HepG2 (cell line): Measurements from ENCODE around the gene DTHD1. TPM values are rescaled to one million over a fixed set of nuclear protein-coding genes. Genes with fewer than 3 reads are reported as not detected.

Experiments used
- ARHGAP35 ChIP-seq: sonication (generic); formaldehyde crosslinking; IDR thresholded peaks from 2 replicates; pipeline ENCODE4 v1.9.0; 2022; ENCODE audit warnings: mild to moderate bottlenecking, inconsistent platforms, moderate library complexity, missing genetic modification reagents, borderline replicate concordance
- CTCF ChIP-seq: sonication (generic); formaldehyde crosslinking; IDR thresholded peaks from 2 replicates; pipeline ENCODE4 v1.5.0; 2020; ENCODE audit warnings: mild to moderate bottlenecking, missing genetic modification reagents, moderate library complexity
- HDAC2 ChIP-seq: sonication (generic); formaldehyde crosslinking; IDR thresholded peaks from 2 replicates; pipeline ENCODE4 v1.4.0; 2020; ENCODE audit warnings: missing genetic modification reagents
- HHEX ChIP-seq: IDR thresholded peaks from 2 replicates; pipeline ENCODE4 v1.6.1; 2016; ENCODE audit warnings: control low read depth
- HIVEP1 ChIP-seq: sonication (generic); formaldehyde crosslinking; IDR thresholded peaks from 2 replicates; pipeline ENCODE4 v1.4.0; 2020; ENCODE audit warnings: mild to moderate bottlenecking, missing genetic modification reagents
- HOXA7 ChIP-seq: sonication (generic); formaldehyde crosslinking; IDR thresholded peaks from 2 replicates; pipeline ENCODE4 v1.8.1; 2022; ENCODE audit warnings: mild to moderate bottlenecking, missing genetic modification reagents, moderate library complexity
- MAFF ChIP-seq: IDR thresholded peaks from 2 replicates; pipeline ENCODE4 v1.6.1; 2011; ENCODE audit warnings: low read depth, low read length, improper control_type of control experiment
- PBX3 ChIP-seq: sonication (generic); formaldehyde crosslinking; IDR thresholded peaks from 2 replicates; pipeline ENCODE4 v1.8.1; 2023; ENCODE audit warnings: missing genetic modification reagents, inconsistent platforms, borderline replicate concordance
- PLRG1 ChIP-seq: fragments of 450-650 bp; conservative IDR thresholded peaks from 2 replicates; pipeline ENCODE4 v1.6.1; 2016
- SMARCC2 ChIP-seq: fragments of 450-650 bp; IDR thresholded peaks from 2 replicates; pipeline ENCODE4 v1.6.1; 2017; ENCODE audit warnings: antibody characterized with exemption, mild to moderate bottlenecking
- SOX5 ChIP-seq: IDR thresholded peaks from 2 replicates; pipeline ENCODE4 v1.6.1; 2016; ENCODE audit warnings: borderline replicate concordance
- SP4 ChIP-seq: sonication (generic); formaldehyde crosslinking; IDR thresholded peaks from 2 replicates; pipeline ENCODE4 v1.8.1; 2023; ENCODE audit warnings: mild to moderate bottlenecking, missing genetic modification reagents
- TRAFD1 ChIP-seq: sonication (generic); formaldehyde crosslinking; IDR thresholded peaks from 2 replicates; pipeline ENCODE4 v1.5.1; 2020; ENCODE audit warnings: missing genetic modification reagents, mild to moderate bottlenecking, borderline replicate concordance
- ZKSCAN8 ChIP-seq: IDR thresholded peaks from 2 replicates; pipeline ENCODE4 v1.6.1; 2016; ENCODE audit warnings: borderline replicate concordance, missing genetic modification reagents, missing compliant biosample characterization
- ZNF317 ChIP-seq: sonication (generic); formaldehyde crosslinking; IDR thresholded peaks from 2 replicates; pipeline ENCODE4 v1.5.0; 2020; ENCODE audit warnings: mild to moderate bottlenecking, missing genetic modification reagents
- ZNF350 ChIP-seq: sonication (generic); formaldehyde crosslinking; IDR thresholded peaks from 2 replicates; pipeline ENCODE4 v1.4.0; 2020; ENCODE audit warnings: mild to moderate bottlenecking, low read depth, missing genetic modification reagents, borderline replicate concordance
- polyA plus RNA-seq, 8 experiments: library from polyadenylated mRNA; depleted of rRNA in 3 of 8; stranded (reverse) in 7 of 8; unstranded in 1 of 8; fragments of >200 nt; fragmentation: Illumina TruSeq in 4 of 8; extraction: Trizol in 4 of 8; gene quantifications; 2 replicates each; pipeline versions ENCODE4 v1.2.1 to v1.2.3, GENCODE V29; 2011 to 2016; ENCODE audit warnings: low read depth in 4 of 8, missing spikeins in 1 of 8, mixed read lengths in 1 of 8; ENCODE audit not compliant: insufficient read depth in 1 of 8
- total RNA-seq, 5 experiments: library from RNA; depleted of rRNA; stranded (reverse); fragments of >200 nt; fragmentation: Illumina TruSeq; extraction: Trizol; gene quantifications; 2 replicates each; pipeline ENCODE4 v1.2.3, GENCODE V29; 2016; ENCODE audit warnings: low read depth in 1 of 5
- TF ChIP-seq, protein P1 (sequence below): sonication (generic); formaldehyde crosslinking; IDR thresholded peaks from 2 replicates; pipeline ENCODE4 v1.5.1; 2020; ENCODE audit warnings: missing genetic modification reagents, mild to moderate bottlenecking, borderline replicate concordance
- TF ChIP-seq, protein P2 (sequence below): sonication (generic); formaldehyde crosslinking; IDR thresholded peaks from 2 replicates; pipeline ENCODE4 v1.4.0; 2020; ENCODE audit warnings: missing genetic modification reagents
- TF ChIP-seq, protein P3 (sequence below): sonication (generic); formaldehyde crosslinking; conservative IDR thresholded peaks from 2 replicates; pipeline ENCODE4 v1.8.0; 2022; ENCODE audit warnings: missing genetic modification reagents

The DTHD1 gene
- total and polyA plus RNA-seq, 2 of the 13 experiments (the other 11 are each of a cell fraction or from before 2014, with no cell fraction given) = not detected

GRCh38 chr4:36244257-36245082 is 36.9 kb upstream of the DTHD1 start, which contains the start of gene ARAP2 (continued):
- TF ChIP-seq, protein P1, sequence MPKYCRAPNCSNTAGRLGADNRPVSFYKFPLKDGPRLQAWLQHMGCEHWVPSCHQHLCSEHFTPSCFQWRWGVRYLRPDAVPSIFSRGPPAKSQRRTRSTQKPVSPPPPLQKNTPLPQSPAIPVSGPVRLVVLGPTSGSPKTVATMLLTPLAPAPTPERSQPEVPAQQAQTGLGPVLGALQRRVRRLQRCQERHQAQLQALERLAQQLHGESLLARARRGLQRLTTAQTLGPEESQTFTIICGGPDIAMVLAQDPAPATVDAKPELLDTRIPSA (CRISPR knock-in tag) = no peak
- TF ChIP-seq CTCF (CRISPR knock-in tag) (0 out of 2 replicates have a peak, but pooled peaks have one; percentile 12), HIVEP1 (no peak), ZKSCAN8 (CRISPR knock-in tag) (no peak), ARHGAP35 (no peak), PLRG1 (no peak), ZNF350 (CRISPR knock-in tag) (no peak), TRAFD1 (CRISPR knock-in tag) (no peak), ZNF317 (CRISPR knock-in tag) (no peak), SP4 (CRISPR knock-in tag) (0 out of 2 replicates have a peak, but pooled peaks have one; percentile 29), HOXA7 (CRISPR knock-in tag) (no peak), SMARCC2 (no peak), HDAC2 (CRISPR knock-in tag) (no peak), PBX3 (CRISPR knock-in tag) (no peak), HHEX (CRISPR knock-in tag) (no peak), SOX5 (CRISPR knock-in tag) (no peak), MAFF (peak; percentile 32; the same call in 1 of the 2 replicates)
- TF ChIP-seq, protein P2, sequence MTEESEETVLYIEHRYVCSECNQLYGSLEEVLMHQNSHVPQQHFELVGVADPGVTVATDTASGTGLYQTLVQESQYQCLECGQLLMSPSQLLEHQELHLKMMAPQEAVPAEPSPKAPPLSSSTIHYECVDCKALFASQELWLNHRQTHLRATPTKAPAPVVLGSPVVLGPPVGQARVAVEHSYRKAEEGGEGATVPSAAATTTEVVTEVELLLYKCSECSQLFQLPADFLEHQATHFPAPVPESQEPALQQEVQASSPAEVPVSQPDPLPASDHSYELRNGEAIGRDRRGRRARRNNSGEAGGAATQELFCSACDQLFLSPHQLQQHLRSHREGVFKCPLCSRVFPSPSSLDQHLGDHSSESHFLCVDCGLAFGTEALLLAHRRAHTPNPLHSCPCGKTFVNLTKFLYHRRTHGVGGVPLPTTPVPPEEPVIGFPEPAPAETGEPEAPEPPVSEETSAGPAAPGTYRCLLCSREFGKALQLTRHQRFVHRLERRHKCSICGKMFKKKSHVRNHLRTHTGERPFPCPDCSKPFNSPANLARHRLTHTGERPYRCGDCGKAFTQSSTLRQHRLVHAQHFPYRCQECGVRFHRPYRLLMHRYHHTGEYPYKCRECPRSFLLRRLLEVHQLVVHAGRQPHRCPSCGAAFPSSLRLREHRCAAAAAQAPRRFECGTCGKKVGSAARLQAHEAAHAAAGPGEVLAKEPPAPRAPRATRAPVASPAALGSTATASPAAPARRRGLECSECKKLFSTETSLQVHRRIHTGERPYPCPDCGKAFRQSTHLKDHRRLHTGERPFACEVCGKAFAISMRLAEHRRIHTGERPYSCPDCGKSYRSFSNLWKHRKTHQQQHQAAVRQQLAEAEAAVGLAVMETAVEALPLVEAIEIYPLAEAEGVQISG (CRISPR knock-in tag) = 0 out of 2 replicates have a peak, but pooled peaks have one; percentile 12
- TF ChIP-seq, protein P3, sequence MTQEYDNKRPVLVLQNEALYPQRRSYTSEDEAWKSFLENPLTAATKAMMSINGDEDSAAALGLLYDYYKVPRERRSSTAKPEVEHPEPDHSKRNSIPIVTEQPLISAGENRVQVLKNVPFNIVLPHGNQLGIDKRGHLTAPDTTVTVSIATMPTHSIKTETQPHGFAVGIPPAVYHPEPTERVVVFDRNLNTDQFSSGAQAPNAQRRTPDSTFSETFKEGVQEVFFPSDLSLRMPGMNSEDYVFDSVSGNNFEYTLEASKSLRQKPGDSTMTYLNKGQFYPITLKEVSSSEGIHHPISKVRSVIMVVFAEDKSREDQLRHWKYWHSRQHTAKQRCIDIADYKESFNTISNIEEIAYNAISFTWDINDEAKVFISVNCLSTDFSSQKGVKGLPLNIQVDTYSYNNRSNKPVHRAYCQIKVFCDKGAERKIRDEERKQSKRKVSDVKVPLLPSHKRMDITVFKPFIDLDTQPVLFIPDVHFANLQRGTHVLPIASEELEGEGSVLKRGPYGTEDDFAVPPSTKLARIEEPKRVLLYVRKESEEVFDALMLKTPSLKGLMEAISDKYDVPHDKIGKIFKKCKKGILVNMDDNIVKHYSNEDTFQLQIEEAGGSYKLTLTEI (CRISPR knock-in tag) = no peak
